ENCODE data around the gene PLXNA4. TPM values are rescaled to one million over a fixed set of nuclear protein-coding genes. Genes with fewer than 3 reads are reported as not detected.

Gene PLXNA4
- polyA plus RNA-seq, 1 donor (not counting 4 experiments of a cell fraction or from before 2014, with no cell fraction given): 0.01 TPM

- H3K9ac ChIP-seq (ENCODE audit: control insufficient read depth, extremely low read depth, insufficient read depth, low read length): no peak overlapping the region
- H3K36me3 ChIP-seq (ENCODE audit: control insufficient read depth in 2 of 2, extremely low read depth in 1 of 2, insufficient read depth in 2 of 2, low read length in 2 of 2): no peaks in the 10 kb centered on the region
- H3K4me1 ChIP-seq (ENCODE audit: control insufficient read depth, extremely low read depth, insufficient read depth, low read length): no peaks in the 10 kb centered on the region
- H3K9me3 ChIP-seq (ENCODE audit: control insufficient read depth, low read depth, low read length): no peaks in the 10 kb centered on the region
- TF ChIP-seq CTCF (optimal IDR thresholded peaks at IDR 0.05 in 1 of 3, IDR thresholded peaks at IDR 0.05 in 1 of 3, conservative IDR thresholded peaks at IDR 0.05 in 1 of 3; ENCODE audit: extremely low read depth in 1 of 3, insufficient read depth in 2 of 3, low read length in 3 of 3): no peak
- TF ChIP-seq EZH2 (IDR thresholded peaks at IDR 0.05; ENCODE audit: low read length): no peak
- H3K9me1 ChIP-seq (ENCODE audit: control insufficient read depth, extremely low read depth, insufficient read depth, low read length): no peaks in the 10 kb centered on the region
- FAIRE-seq: no peak
- no peak overlapping the region for H3K4me3 ChIP-seq (ENCODE audit: control insufficient read depth in 2 of 3, extremely low read depth in 1 of 3, insufficient read depth in 2 of 3, low read depth in 1 of 3, low read length in 3 of 3)
- H4K20me1 ChIP-seq (ENCODE audit: control insufficient read depth, extremely low read depth, insufficient read depth, low read length): no peaks in the 10 kb centered on the region
- no peak overlapping the region for H3K4me2 ChIP-seq (ENCODE audit: control insufficient read depth, extremely low read depth, insufficient read depth, low read depth, low read length)
- DNase-seq (ENCODE audit: low read depth, low spot score): no peak
- no peak overlapping the region for H2AFZ ChIP-seq (ENCODE audit: control insufficient read depth, low read length)
- dilution Hi-C loops (cut with MboI; ENCODE audit: extremely low pct_ligation_motif_present, low sequenced_read_pairs): no loop called here
- no peaks in the 10 kb centered on the region for H3K79me2 ChIP-seq (ENCODE audit: control insufficient read depth, insufficient read depth, low read length)
- H3K27ac ChIP-seq (ENCODE audit: control insufficient read depth, insufficient read depth, low read length): no peak overlapping the region
- no peaks in the 10 kb centered on the region for H3K27me3 ChIP-seq (ENCODE audit: control insufficient read depth, extremely low read depth, insufficient read depth, low read length)
Measured at GRCh38 chr7:132207782-132208181, 368.5 kb downstream of the PLXNA4 start.

GRCh38 chr7:132207211-132207610 lies 369.1 kb downstream of the PLXNA4 start:
- FAIRE-seq (no peak), DNase-seq (ENCODE audit: low read depth, low spot score) (no peak)
- no peak for TF ChIP-seq CTCF (optimal IDR thresholded peaks at IDR 0.05 in 1 of 3, IDR thresholded peaks at IDR 0.05 in 1 of 3, conservative IDR thresholded peaks at IDR 0.05 in 1 of 3; ENCODE audit: extremely low read depth in 1 of 3, insufficient read depth in 2 of 3, low read length in 3 of 3)
- TF ChIP-seq EZH2 (IDR thresholded peaks at IDR 0.05; ENCODE audit: low read length): no peak
- no peaks in the 10 kb centered on the region for H4K20me1 ChIP-seq (ENCODE audit: control insufficient read depth, extremely low read depth, insufficient read depth, low read length)
- dilution Hi-C loops (cut with MboI; ENCODE audit: extremely low pct_ligation_motif_present, low sequenced_read_pairs): no loop called here
- H3K9ac ChIP-seq (ENCODE audit: control insufficient read depth, extremely low read depth, insufficient read depth, low read length): no peak overlapping the region
- H3K4me2 ChIP-seq (ENCODE audit: control insufficient read depth, extremely low read depth, insufficient read depth, low read depth, low read length): no peak overlapping the region
- no peak overlapping the region for H2AFZ ChIP-seq (ENCODE audit: control insufficient read depth, low read length)
- no peak overlapping the region for H3K4me3 ChIP-seq (ENCODE audit: control insufficient read depth in 2 of 3, extremely low read depth in 1 of 3, insufficient read depth in 2 of 3, low read depth in 1 of 3, low read length in 3 of 3)
- no peaks in the 10 kb centered on the region for H3K27me3 ChIP-seq (ENCODE audit: control insufficient read depth, extremely low read depth, insufficient read depth, low read length)
- H3K36me3 ChIP-seq (ENCODE audit: control insufficient read depth in 2 of 2, extremely low read depth in 1 of 2, insufficient read depth in 2 of 2, low read length in 2 of 2): no peaks in the 10 kb centered on the region
- H3K79me2 ChIP-seq (ENCODE audit: control insufficient read depth, insufficient read depth, low read length): no peaks in the 10 kb centered on the region
- H3K9me3 ChIP-seq (ENCODE audit: control insufficient read depth, low read depth, low read length): no peaks in the 10 kb centered on the region
- H3K27ac ChIP-seq (ENCODE audit: control insufficient read depth, insufficient read depth, low read length): no peak overlapping the region
- H3K4me1 ChIP-seq (ENCODE audit: control insufficient read depth, extremely low read depth, insufficient read depth, low read length): no peaks in the 10 kb centered on the region
- no peaks in the 10 kb centered on the region for H3K9me1 ChIP-seq (ENCODE audit: control insufficient read depth, extremely low read depth, insufficient read depth, low read length)

Data from keratinocyte (primary cell).